Lower lobe of right lung (tissue), 2 donors: ENCODE measurements around the gene HOXC11. TPM values are rescaled to one million over a fixed set of nuclear protein-coding genes. Genes with fewer than 3 reads are reported as not detected.

Source experiments
- ATAC-seq, 2 donors: fragments of 200-7000 bp; cut with Tn5 transposase; one replicate each; pipeline ENCODE4 v1.9.1; 2020 to 2022; ENCODE audit warnings: mild to moderate bottlenecking in 2 of 2, moderate library complexity in 2 of 2
- DNase-seq: peaks from one replicate; pipeline ENCODE4 v3.0.0-alpha.2; 2020
- H3K27ac ChIP-seq: fragments of 200-600 bp; one replicate; pipeline ENCODE4 v1.8.0; 2022
- H3K27me3 ChIP-seq: fragments of 200-600 bp; one replicate; pipeline ENCODE4 v1.8.0; 2022; ENCODE audit warnings: low read depth
- H3K36me3 ChIP-seq: fragments of 200-600 bp; one replicate; pipeline ENCODE4 v1.8.0; 2022; ENCODE audit warnings: mild to moderate bottlenecking
- H3K4me1 ChIP-seq: fragments of 200-600 bp; one replicate; pipeline ENCODE4 v1.8.0; 2022
- H3K4me3 ChIP-seq: fragments of 200-600 bp; one replicate; pipeline ENCODE4 v1.8.0; 2022; ENCODE audit warnings: mild to moderate bottlenecking
- H3K9me3 ChIP-seq: fragments of 200-600 bp; one replicate; pipeline ENCODE4 v1.8.0; 2022
- CTCF ChIP-seq: fragments of 200-600 bp; IDR thresholded peaks from one replicate; pipeline ENCODE4 v1.8.0; 2022; ENCODE audit warnings: antibody characterized with exemption, mild to moderate bottlenecking
- intact Hi-C: fragments of 100-400 bp; cut with DNase I; formaldehyde crosslinking; loops from one replicate; pipeline ENCODE4 v1.11.0; 2022
- total RNA-seq: library from RNA; stranded (reverse); fragmentation: NEBNext Ultra II Directional; extraction: Animal tissue kit (Norgen Biotek cat#: 25700); gene quantifications from one replicate; pipeline ENCODE4 v1.2.1, GENCODE V29; 2021
- donor health status: DM: no; HTN: yes; CAD: no; lungs with severe emphysema.

HOXC11 gene
- total RNA-seq, 1 donor from 2014 or later: not detected

GRCh38 chr12:54008260-54008552 lies 35.3 kb downstream of the HOXC11 start:
- ATAC-seq (no peak), DNase-seq (no peak)
- H3K4me1 ChIP-seq: peaks cover 25% of the 10 kb centered on the region
- H3K36me3 ChIP-seq: no peaks in the 10 kb centered on the region
- peaks cover 96% of the 10 kb centered on the region for H3K27me3 ChIP-seq
- H3K9me3 ChIP-seq: no peaks in the 10 kb centered on the region
- TF ChIP-seq CTCF: no peak
- H3K27ac ChIP-seq: no peak overlapping the region
- H3K4me3 ChIP-seq: no peak overlapping the region
- intact Hi-C loops: no loop called here

DNA sequence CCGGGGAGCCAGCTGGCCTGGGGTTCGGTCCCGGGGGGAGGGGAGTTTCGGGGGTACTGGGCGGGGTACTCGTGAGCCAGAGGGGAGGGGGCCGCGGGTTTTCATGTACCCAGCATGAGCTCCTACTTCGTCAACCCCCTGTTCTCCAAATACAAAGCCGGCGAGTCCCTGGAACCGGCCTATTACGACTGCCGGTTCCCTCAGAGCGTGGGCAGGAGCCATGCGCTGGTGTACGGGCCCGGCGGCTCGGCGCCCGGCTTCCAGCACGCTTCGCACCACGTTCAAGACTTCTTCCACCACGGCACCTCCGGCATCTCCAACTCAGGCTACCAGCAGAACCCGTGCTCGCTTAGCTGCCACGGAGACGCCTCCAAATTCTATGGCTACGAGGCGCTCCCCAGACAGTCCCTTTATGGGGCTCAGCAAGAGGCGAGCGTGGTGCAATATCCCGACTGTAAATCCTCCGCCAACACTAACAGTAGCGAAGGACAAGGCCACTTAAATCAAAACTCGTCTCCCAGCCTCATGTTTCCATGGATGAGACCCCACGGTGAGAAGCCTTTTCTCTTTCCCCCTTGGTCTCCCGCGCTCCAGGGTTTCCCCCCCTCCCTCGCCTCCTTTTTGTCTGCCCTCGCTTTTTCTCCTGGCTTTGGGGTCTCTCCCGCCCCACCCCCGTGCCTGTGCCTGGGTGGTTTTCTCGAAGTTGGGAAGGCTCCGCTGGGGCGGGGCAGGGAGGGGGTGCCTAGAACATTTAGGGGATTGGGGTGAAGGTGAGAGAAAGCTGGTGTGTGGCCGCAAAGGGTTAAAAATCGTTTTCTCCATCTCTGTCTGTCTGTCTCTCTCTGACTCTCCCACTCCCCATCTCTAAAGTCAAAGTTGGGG lies 36.5 kb downstream of the HOXC11 start:
- no peak overlapping the region for H3K27ac ChIP-seq
- TF ChIP-seq CTCF: no peak
- H3K4me1 ChIP-seq: peaks cover 28% of the 10 kb centered on the region
- H3K4me3 ChIP-seq: peak overlapping the region; percentile 19
- H3K36me3 ChIP-seq: no peaks in the 10 kb centered on the region
- intact Hi-C loops: no loop called here
- H3K27me3 ChIP-seq: peaks cover 94% of the 10 kb centered on the region
- no peak for DNase-seq
- no peak for ATAC-seq
- H3K9me3 ChIP-seq: no peaks in the 10 kb centered on the region

DNA sequence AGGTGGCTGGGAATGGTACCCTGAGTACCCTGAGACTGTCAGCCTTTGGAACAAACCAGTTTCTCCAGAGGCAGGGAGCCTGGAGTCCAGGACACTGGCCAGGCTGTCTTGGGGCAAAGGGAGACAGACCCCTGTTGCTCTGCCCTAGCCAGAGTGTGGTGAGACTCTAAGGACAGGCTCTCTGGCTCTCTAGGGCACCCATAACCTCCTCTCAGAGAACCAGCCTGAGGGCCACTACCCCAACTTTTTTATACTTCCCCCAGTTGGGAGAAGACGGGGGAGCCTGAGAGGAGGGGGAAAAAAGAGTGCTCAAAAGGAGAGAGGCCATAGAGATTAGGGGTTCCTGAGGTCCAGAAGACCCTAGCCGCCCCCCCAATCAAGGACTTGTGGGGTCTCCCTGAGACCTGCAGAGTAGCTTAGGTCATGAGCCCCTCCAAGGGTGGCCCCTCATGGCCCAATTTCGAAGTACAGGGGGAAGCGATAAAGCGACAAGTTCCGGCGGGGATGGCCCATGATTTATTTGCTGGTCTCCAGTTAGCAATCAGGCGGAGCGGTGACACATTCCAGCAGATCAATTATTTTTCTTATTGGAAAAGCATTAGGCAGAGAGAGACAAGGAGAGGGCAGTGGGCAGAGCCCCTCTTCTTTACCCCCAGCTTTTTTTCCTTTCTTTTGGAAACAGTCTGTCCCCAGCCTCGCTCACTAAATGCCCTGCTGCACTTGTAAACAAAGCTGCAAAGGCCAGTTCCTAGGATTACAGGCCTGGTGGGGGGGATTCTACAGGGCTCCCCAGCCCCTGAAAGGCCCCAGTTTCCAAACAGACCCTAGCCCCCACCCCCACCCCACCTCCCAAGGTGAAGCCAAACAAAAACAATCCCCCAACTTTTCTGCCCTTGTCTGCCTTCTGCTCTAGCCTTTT lies 37.4 kb downstream of the HOXC11 start:
- Histone ChIP-seq H3K9me3 (no peaks in the 10 kb centered on the region), H3K27ac (no peak overlapping the region), H3K27me3 (peaks cover 94% of the 10 kb centered on the region), H3K36me3 (no peaks in the 10 kb centered on the region), H3K4me1 (peaks cover 31% of the 10 kb centered on the region), H3K4me3 (no peak overlapping the region)
- ATAC-seq (no peak), DNase-seq (no peak)
- intact Hi-C loops: no loop called here
- TF ChIP-seq CTCF: no peak

GRCh38 chr12:54010972-54011664 lies 38.2 kb downstream of the HOXC11 start:
- peaks cover 22% of the 10 kb centered on the region for H3K4me1 ChIP-seq
- DNase-seq: no peak
- H3K9me3 ChIP-seq: no peaks in the 10 kb centered on the region
- no peak overlapping the region for H3K4me3 ChIP-seq
- no peaks in the 10 kb centered on the region for H3K36me3 ChIP-seq
- no peak for TF ChIP-seq CTCF
- no peak overlapping the region for H3K27ac ChIP-seq
- H3K27me3 ChIP-seq: peaks cover 94% of the 10 kb centered on the region
- intact Hi-C loops: no loop called here
- ATAC-seq: no peak
